Measurements from ENCODE around the gene ARVCF. TPM values are rescaled to one million over a fixed set of nuclear protein-coding genes. Genes with fewer than 3 reads are reported as not detected.
A peak's percentile ranks its signal among the peaks of the same experiment; 100 is the strongest.

The ARVCF gene
- total and polyA plus RNA-seq, 8 donors: 3.5 to 51.3 (median 13.6) TPM

DNA sequence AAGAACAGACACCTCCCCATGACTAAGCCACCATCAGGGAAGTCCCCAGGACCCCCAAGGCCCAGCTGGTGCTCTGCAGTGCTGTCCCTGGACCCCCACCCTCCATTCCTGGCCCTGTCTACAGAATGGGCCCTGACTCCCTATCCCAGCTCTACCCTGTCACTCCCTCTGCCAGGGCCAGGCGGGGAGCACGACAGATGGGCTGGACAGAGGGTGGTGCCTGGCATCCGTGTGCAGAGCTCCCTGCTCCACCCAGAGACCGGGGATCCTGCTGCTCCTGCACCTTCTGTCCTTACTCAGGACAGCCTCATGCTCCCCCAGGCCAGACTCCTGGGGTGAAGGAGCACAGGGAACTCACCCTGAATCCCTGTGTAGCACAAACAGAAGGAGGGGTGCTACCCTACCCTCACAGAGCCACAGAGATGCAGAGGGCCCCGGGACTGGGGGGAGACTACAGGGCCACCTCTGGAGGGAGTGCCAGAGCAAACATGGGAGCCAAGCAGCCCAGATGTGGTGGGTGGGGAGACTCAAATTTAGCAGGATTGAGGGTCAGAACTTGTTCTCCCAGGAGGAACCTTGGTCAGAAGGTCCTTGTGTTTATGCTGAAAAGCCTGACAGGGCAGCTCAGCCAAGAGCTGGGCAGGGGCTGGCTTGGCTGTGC, 2.0 kb downstream of the ARVCF start:
- peaks cover 0 to 17% (median 5%) of the 10 kb centered on the region in 3 donors for H3K27me3 ChIP-seq
- peaks cover 4 to 47% (median 31%) of the 10 kb centered on the region in 4 donors for H3K4me1 ChIP-seq
- H3K4me3 ChIP-seq: no peak overlapping the region
- no peak for DNase-seq
- intact Hi-C loops (cut with DNase I; ENCODE audit: low total_unique reads): loop anchor here (5.0 kb wide), 1 partner anchor 37 kb away; no protein-coding TSS in a partner anchor
- TF ChIP-seq POLR2AphosphoS5 (IDR thresholded peaks at IDR 0.05): no peak
- TF ChIP-seq EP300 (IDR thresholded peaks at IDR 0.05): no peak
- TF ChIP-seq, protein P1, sequence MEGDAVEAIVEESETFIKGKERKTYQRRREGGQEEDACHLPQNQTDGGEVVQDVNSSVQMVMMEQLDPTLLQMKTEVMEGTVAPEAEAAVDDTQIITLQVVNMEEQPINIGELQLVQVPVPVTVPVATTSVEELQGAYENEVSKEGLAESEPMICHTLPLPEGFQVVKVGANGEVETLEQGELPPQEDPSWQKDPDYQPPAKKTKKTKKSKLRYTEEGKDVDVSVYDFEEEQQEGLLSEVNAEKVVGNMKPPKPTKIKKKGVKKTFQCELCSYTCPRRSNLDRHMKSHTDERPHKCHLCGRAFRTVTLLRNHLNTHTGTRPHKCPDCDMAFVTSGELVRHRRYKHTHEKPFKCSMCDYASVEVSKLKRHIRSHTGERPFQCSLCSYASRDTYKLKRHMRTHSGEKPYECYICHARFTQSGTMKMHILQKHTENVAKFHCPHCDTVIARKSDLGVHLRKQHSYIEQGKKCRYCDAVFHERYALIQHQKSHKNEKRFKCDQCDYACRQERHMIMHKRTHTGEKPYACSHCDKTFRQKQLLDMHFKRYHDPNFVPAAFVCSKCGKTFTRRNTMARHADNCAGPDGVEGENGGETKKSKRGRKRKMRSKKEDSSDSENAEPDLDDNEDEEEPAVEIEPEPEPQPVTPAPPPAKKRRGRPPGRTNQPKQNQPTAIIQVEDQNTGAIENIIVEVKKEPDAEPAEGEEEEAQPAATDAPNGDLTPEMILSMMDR (IDR thresholded peaks at IDR 0.05): no peak
- no peak for TF ChIP-seq POLR2A (IDR thresholded peaks at IDR 0.05)
- 37 to 57% (median 48%) methylated on average over 1 to 5 of the region's 5 CpGs for WGBS, 5 donors
- H3K27ac ChIP-seq: peak overlapping the region in 1 of 5 donors; percentile 82
- H3K9me3 ChIP-seq: no peaks in the 10 kb centered on the region
- H3K36me3 ChIP-seq: no peaks in the 10 kb centered on the region

DNA sequence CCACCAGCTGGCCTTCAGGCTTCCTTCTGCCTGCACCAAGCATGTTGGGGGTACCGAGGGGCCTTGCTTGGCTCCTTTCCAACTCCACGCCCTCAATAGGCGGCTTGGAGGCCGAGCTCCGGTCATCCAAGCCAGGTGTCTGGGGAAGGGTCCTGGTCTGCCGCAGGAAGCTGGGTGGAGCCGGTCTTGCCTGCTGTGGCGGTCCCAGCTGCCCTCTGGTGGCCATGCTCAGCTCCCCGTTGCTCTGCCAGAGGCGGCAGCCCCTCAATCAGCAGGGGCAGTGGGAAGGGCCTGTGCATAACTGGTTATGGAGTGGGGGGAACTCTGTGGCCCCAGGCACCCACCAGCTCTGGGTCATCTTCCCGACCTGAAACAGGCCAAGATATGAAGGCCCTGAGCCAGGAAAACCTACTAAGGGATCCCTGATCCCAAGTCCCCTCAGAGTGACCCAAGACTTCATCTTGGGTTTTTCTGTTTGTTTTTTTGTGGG, 3.2 kb downstream of the ARVCF start:
- Histone ChIP-seq H3K4me3 (no peak overlapping the region), H3K36me3 (no peaks in the 10 kb centered on the region), H3K27me3 (peaks cover 0 to 17% (median 5%) of the 10 kb centered on the region in 3 donors), H3K9me3 (no peaks in the 10 kb centered on the region), H3K4me1 (peaks cover 4 to 47% (median 30%) of the 10 kb centered on the region in 4 donors), H3K27ac (no peak overlapping the region)
- 14 to 33% (median 22%) methylated on average over 1 to 11 of the region's 11 CpGs for WGBS, 5 donors
- peak; percentile 51 to 91 for DNase-seq
- no peak for TF ChIP-seq POLR2AphosphoS5 (IDR thresholded peaks at IDR 0.05)
- TF ChIP-seq, protein P1 (IDR thresholded peaks at IDR 0.05): peak in 5 of 7 experiments; percentile 53 to 63 (median 59)
- intact Hi-C loops (cut with DNase I; ENCODE audit: low total_unique reads): loop anchor here (5.0 kb wide), 1 partner anchor 36 kb away; no protein-coding TSS in a partner anchor

DNA sequence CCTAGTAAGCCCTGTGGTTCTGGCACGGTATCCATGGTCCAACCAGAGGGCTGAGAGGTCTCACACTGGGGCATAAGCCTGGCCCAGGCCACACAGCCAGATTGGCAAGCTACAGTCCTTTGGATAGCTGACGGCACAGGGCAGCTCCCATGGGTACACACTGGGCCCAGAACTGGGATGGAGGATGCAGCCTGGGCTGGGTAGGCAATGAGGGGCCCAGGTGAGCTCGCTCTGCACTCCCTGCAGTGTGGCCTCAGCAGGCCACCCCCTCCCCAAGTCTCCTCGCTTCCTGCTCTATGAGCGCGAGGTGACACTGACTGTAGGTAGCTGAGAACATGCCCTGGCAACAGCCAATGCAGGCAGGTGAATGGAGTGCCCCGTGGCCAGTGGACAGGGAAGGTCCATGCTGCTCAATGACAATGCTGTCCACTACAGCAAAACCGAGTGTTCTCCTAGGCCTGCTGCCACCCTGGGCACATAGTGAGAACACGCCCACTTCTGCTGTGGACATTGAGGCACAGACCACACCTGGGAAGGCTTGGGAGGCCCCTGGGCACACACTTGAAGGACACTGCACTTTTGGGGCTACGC, 3.8 kb downstream of the ARVCF start:
- DNase-seq: no peak
- Histone ChIP-seq H3K27ac (no peak overlapping the region), H3K36me3 (no peaks in the 10 kb centered on the region), H3K4me1 (peaks cover 4 to 47% (median 30%) of the 10 kb centered on the region in 4 donors), H3K4me3 (no peak overlapping the region), H3K9me3 (no peaks in the 10 kb centered on the region), H3K27me3 (peaks cover 0 to 17% (median 5%) of the 10 kb centered on the region in 3 donors)
- intact Hi-C loops (cut with DNase I; ENCODE audit: low total_unique reads): loop anchor here (5.0 kb wide), 1 partner anchor 36 kb away; no protein-coding TSS in a partner anchor
- TF ChIP-seq EP300 (IDR thresholded peaks at IDR 0.05): no peak
- TF ChIP-seq, protein P1 (IDR thresholded peaks at IDR 0.05): no peak
- TF ChIP-seq POLR2AphosphoS5 (IDR thresholded peaks at IDR 0.05): no peak
- no peak for TF ChIP-seq POLR2A (IDR thresholded peaks at IDR 0.05)
- WGBS, 5 donors: 84 to 91% (median 89%) methylated on average over 8 to 10 of the region's 10 CpGs

DNA sequence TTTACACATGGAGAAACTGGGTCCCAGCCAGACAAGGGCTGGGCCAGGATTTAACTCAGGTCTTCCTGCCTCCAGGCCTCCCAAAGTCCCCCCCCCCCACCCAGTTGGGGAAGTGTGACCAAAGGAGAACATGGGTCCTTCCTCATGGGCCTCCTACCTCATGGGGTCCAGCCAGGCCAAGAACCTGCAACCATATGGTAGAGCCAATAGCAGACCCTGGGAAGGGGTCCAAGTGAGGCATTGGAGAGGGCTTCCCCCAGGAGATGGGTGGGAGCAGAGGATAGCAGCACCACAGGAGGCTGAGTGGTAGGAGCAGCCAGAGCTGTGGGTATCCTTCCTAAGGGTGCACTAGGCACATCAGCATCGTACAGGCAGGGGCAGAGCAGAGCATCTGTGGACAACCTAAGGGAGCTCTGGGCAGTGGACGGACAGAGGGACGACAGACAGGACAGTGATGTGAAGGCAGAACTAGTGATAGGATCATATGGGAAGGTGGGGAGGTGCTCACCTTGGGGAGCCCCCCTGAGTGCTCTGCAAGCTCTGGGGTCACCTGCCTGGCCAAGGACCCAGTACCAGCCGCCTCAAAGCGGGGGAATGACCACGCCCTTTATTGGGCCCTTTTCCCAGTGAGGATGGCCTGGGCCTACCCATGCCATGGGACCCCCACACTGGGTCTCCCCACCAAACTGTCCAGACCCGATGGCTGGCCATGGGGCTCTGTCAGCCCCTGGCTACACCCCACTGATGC, 4.5 kb downstream of the ARVCF start:
- Histone ChIP-seq H3K4me3 (no peak overlapping the region), H3K27ac (no peak overlapping the region), H3K36me3 (no peaks in the 10 kb centered on the region), H3K27me3 (peaks cover 0 to 17% (median 0%) of the 10 kb centered on the region in 3 donors), H3K4me1 (peaks cover 1 to 41% (median 24%) of the 10 kb centered on the region in 4 donors), H3K9me3 (no peaks in the 10 kb centered on the region)
- no peak for DNase-seq
- WGBS, 5 donors: 92 to 97% (median 93%) methylated on average over 7 of the region's 7 CpGs
- TF ChIP-seq POLR2A (IDR thresholded peaks at IDR 0.05) (no peak), POLR2AphosphoS5 (IDR thresholded peaks at IDR 0.05) (no peak), EP300 (IDR thresholded peaks at IDR 0.05) (no peak)
- TF ChIP-seq, protein P1 (IDR thresholded peaks at IDR 0.05): no peak
- intact Hi-C loops (cut with DNase I; ENCODE audit: low total_unique reads): loop anchor here (5.0 kb wide), 1 partner anchor 35 kb away; no protein-coding TSS in a partner anchor
